GM23338 (cell line): ENCODE results near the gene PDE12.

ENCODE experiments used
- CTCF ChIP-seq, 2 experiments: fragments of 200-600 bp in 1 of 2; sonication (generic) in 1 of 2; conservative IDR thresholded peaks; 2 replicates each; pipeline versions ENCODE4 v1.5.1 to v1.6.1; 2016 to 2017; ENCODE audit warnings: antibody characterized with exemption in 2 of 2, low read depth in 2 of 2, mild to moderate bottlenecking in 2 of 2, moderate library complexity in 1 of 2
- ETS1 ChIP-seq: IDR thresholded peaks from 2 replicates; pipeline ENCODE4 v1.6.1; 2016; ENCODE audit warnings: antibody characterized with exemption
- EZH2 ChIP-seq: fragments of 200-600 bp; sonication (generic); IDR thresholded peaks from one replicate; pipeline ENCODE4 v1.8.0; 2017; ENCODE audit warnings: antibody characterized with exemption, mild to moderate bottlenecking, low read depth; ENCODE audit not compliant: unreplicated experiment
- POLR2AphosphoS5 ChIP-seq: IDR thresholded peaks from 2 replicates; pipeline ENCODE4 v1.6.1; 2016; ENCODE audit warnings: antibody characterized with exemption, low read depth

- TF ChIP-seq CTCF (conservative IDR thresholded peaks at IDR 0.05; ENCODE audit: low read depth in 2 of 2), result no peak
- TF ChIP-seq EZH2, result no peak
- TF ChIP-seq ETS1, result no peak
- no peak for TF ChIP-seq POLR2AphosphoS5
Observed at GRCh38 chr3:57559526-57559925, 3.5 kb downstream of the PDE12 start.
